Erythroblast (primary cell): ENCODE data around the gene CEACAM16.

Experiments used
- GATA1 ChIP-seq: IDR thresholded peaks from 2 replicates; pipeline ENCODE4 v1.6.1; 2011; ENCODE audit warnings: low read depth, mild to moderate bottlenecking, control low read depth, low read length, moderate library complexity
- POLR2A ChIP-seq: IDR thresholded peaks from 2 replicates; pipeline ENCODE4 v1.6.1; 2011; ENCODE audit warnings: mild to moderate bottlenecking, low read length

- TF ChIP-seq POLR2A (no peak), GATA1 (no peak)
These were observed 42.3 kb downstream of the CEACAM16 start for GRCh38 chr19:44741258-44741731.
